Fibroblast of the conjunctiva (primary cell): ENCODE measurements around the gene PALM2AKAP2.

ENCODE experiments used
- DNase-seq: peaks from one replicate; pipeline ENCODE4 v3.0.0-alpha.2; 2010; ENCODE audit warnings: low read depth

PALM2AKAP2 gene

DNA sequence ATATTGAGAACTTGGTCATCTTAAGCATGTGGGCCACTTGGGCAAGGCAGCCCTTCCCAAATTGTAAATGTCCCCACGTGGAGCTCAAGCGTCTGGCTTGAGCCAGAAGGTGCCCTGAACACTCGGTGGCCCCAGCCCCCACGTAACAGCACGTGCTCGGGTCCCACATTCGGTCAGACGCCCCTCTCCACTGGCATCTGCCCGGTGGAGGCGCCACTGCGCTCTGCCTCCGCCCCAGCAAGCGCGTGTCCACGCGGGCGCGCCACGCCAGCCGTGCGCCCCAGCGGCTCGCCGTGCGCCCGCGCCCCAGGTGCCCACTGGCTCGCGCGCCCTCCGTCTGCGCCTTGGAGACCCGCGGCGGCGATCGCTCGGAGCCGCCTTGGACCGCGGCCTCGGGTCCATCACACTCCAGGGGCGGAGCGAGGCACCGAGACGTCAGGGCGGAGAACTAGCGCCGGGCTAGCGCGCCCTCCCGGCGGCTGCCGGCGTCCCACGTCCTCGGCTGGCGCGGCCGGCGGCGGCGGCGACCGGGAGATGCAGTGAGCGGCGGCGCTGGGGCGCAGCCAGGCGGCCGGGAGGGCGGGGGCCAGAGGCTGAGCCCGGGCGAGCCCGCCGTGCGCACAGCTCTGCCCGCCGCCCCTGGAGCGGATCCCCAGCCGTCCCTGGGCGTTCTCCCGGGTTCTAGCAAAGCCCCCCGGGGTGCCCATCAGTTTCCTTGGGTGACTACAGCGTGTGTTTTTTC lies at the start of gene PALM2AKAP2:
TSS of gene PALM2AKAP2 (plus strand) at position 488 of the 742 bp plus-strand sequence. CDS start 291 bp downstream, outside the sequence.
- DNase-seq: no peak

DNA sequence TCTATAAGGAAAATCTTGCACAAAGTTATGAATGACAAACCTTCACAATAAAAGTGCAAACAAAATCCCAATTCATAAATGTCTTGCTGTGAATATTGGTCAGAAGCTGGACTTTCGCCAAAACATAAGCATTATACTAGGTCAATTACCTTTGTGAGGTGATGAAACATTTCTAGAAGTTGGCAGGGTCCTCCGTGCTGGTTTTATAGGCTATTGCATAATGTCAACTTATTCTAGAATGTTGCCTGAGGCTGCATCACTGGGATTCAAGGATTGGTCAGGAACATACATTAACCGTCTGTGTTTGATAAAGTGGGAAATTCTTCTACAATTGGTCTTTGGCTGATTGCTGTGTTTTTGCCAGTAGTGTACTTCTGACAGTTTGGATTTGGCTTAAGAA lies 49.8 kb upstream of the PALM2AKAP2 start:
- DNase-seq: no peak

DNA sequence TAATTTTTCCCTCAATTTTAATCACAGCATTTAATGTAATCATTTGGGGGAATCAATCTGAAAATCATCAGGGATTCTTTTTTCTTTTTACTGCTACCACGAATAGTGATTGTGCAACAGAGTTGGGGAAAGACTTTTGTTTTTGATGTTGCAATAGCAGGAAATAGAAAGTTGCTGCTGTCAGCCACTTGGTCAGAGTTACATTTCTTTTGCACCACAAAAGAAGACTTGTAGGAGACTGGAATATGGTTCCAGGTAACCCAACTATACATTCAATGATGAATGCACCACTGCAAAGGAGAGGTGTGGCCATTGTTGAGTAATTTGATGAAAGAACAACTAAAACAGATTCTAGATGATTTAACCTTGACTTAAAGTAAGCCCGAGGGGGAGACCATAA lies 46.3 kb upstream of the PALM2AKAP2 start:
- DNase-seq: peak; percentile 61

DNA sequence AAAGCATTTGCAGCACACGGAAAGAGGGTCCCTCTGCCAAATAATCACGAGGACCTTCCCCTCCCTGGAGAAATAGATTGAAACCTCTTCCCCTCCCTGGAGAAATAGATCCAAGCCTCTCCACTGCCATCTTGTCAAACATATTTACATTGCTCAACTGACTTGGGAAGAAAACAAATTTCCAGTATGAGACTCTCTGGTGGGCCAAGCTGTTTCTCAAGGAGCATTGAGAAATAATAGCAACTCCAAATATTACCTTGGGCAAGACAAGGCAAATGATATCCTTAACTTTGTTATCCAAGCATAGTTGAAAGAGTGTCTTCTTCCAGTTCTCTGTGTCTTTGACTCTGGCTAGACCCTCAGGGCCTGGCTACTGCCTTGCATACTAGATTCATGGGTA lies 45.2 kb upstream of the PALM2AKAP2 start:
- DNase-seq: no peak

DNA sequence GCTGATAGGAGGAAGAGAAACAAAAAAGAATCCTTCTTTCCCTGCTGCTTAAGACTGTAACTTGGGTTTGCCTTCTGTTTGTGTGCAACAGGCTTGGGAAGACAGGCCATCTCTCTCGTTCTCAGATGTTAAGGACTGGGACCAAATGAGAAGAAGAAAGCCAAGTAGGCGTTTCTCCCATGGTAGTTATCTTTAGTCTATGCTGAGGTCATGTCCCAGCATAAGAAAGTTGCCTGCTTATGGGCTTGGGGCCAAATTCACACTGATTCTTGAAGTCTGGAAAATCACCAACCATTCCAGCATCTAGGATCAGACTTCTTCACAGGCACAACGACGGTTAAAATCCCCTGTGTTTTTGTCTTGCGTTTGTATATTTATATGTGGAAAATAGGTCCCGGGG lies 44.2 kb upstream of the PALM2AKAP2 start:
- DNase-seq: no peak

DNA sequence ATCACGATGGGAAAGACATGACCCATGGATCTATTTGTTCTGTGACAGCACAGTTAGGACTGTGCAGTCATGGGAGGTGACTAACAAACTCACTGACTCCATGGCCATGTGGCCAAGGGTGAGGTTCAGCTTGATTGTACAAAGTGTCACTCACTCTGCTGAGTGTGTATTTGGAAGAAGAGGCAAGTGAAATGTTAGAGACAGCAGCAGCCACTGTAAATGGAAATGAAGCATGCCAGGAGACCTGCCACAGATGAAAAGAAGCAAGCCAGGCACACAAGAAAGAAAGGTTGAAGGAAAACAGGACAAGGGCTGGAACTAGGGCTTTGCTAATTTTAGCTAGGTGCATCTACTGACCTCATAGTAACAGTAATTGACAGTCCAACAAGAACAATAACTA lies 42.7 kb upstream of the PALM2AKAP2 start:
- no peak for DNase-seq

DNA sequence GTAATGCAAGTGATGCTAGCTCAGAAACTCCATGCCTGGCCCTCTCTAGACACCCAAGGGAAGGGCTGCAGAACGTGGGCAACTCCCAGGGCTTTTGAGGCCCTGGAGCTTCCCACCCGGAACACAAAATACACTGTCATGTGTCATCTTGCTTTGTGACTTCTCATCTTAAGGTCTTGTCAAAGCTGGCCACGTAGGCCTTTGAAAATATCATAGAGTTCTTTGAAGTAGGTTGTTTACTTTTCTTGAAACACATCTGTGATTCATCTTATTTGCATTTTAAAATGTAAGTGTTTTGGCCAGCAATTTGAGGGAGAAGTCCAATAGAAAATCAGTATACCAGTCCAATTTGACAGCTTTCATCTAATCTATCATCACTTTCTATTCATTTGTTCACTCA lies 40.2 kb upstream of the PALM2AKAP2 start:
- DNase-seq: no peak

DNA sequence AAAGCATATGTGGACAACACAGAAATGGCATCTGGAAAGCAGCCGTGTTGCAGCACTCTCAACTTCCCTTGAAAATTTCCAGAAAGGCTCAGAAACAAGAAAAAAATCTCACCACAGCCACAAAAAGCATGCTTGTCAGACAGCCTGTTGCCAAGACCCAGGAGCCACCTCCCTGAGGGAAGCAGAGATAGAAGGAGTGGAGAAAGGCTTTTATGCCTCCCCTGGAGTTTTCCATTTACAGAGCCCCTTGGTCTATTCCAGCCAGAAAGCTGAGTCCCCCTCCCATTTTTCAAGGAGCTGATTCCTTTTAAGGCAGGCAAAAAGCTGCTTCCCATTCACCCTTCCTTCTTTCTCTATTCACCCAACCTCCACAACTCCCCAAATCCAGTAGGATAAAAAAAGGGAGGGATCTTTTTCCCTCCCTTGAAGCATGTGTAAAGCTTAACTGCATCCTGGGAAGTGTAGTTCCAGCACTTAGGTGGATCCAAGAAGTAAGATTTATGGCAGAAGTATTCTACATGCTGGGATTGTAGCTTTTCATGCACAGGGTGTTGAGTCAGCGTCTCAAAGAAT lies 37.1 kb upstream of the PALM2AKAP2 start:
- no peak for DNase-seq

DNA sequence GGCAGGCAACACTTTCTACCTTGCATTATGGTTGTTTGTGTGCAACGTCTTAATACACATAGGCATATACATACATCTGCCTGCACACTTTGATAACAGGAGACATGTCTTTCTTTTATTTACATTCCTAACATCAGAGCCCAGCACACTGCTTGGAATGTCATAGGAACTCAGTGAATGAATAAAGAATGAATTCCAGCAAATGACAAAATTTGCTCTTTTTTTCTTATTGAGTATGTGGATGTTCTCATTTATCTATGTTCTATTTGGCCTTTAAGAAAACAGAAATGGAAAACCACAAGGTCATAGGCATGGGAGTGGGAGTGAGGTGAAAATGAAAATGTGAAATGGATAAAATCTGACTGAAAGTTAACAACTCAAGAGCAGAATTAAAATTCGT lies 36.3 kb upstream of the PALM2AKAP2 start:
- DNase-seq: no peak

DNA sequence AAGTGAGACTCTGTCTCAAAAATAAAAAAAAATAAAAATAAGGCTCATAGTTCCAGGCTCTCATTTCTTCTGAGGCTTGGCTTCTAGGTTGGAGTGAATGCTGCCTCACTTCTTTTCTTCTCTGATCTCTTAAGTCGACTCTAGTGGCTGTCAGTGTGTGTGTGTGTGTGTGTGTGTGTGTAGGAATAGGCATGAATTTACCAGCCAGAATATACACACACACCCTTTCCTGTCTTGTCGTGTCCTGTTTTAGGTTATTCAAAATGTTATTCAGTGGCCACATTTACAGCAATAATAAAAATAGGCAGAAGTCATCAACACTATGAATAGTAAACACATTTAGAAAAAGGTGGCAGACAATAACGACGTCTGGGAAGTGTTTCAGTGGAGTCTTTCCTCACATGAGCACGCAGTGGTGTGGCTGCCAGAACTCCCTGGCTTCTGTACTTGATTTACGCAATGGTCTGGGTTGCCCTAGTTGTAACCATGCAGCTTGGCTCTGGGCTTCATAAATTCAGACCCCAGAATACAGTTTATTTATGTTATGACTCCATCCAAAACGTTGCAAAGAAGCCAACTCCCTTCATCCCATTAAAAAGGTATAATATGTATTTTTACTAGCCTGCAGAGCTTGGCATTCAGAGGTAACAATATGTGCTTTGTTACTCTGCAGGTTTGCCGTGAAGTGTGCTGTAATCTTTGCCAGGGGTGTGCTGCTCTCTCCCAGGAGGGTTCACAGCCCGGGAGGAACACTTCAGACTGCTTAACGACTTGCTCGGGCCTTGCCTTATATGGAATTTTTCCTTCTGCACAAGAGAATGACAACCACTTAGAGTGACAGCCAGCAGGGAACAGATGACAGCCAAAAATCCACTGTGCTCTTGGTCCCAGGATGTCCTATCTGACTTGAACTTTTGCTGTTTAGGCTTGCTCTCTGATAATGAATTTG lies 34.4 kb upstream of the PALM2AKAP2 start:
- no peak for DNase-seq

DNA sequence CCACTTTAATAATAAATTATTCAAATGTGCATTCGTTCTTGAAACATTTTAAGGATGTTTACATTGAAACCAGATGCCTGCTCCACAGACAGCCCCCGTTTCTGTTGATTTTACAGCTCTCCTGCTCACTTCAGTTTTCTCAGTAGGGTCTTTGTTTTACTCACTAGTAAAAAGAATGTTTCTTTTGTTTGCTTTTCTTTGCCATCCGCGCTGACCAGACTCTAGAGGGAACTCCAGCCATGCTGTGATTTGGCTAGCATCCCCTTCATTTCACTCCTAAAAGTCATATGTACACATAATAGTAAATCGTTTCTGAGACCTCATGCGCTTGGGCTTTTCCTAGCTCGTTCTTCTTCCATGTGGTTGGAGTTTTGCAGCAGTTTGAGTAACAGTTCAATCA lies 28.7 kb upstream of the PALM2AKAP2 start:
- no peak for DNase-seq

DNA sequence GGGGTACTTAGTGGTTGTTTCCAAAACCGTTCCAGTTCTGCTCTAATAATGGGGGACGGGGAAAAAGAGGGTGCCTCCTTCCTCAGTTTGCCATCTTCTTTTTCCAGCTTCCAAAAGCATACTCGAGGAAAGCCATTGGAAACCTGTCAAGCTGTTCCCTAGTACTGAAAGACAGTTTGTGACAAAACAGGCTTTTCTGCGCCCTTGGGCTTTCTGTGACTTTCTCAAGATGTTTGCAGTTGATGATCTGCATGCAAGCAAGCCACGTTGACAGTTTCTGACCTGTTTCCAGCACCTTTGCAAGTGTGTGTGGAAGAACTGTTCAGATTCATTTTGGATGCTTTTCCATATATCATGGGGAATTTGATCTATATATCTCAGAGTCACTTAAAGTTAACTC lies 26.7 kb upstream of the PALM2AKAP2 start:
- DNase-seq: no peak

DNA sequence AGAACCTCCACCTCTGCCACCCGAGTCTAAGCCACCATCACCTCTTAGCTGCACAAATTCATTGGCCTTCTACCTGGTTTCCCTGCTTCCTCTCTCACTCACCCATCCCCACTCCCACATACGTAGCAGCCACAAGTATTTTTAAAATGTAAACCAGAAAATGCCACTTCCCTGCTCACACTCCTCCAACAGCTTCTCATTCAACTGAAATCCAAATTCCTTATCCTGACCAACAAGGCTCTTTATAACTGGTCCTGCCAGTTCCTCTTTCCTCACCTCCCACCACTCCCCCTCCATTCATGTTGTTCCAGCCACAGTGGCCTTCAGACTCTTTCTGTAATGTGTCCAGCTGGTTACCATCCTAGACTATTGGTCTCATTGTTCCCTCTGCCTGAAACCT lies 25.0 kb upstream of the PALM2AKAP2 start:
- no peak for DNase-seq

DNA sequence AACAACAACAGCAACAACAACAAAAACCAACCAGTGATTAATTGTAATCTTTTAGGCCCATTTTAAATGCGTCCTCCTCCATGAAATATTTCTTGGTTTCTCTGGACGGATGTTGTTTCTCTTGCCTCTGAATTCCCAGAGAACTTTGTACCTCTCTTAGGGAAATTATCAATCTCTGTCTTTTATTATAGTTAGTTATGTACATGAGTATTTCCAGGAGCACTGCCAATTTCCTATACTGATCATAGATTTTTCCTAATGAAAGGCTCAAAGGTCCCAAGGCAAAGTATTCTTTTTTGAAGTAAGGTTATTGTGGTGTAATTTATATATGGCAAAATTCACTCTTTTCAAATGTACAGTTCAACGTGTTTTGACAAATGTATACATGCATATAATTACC lies 20.4 kb upstream of the PALM2AKAP2 start:
- no peak for DNase-seq

DNA sequence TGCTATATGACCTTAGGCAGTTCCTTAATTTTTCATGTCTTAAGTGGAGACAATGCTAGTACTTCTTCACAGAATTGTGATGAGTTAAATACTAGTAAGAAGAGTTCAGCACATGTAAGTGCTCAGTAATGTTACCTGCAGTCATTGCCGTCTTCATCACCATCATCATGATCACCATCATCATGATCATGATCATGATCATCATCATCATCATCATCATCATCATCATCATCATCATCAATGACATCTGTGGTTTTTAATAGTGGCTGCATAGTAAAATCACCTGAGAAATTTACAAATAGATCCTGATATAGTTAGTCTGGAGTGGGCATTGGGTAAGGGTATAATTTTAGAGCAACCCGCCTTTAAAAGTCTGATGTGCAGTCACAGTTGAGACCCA lies 14.7 kb upstream of the PALM2AKAP2 start:
- no peak for DNase-seq

DNA sequence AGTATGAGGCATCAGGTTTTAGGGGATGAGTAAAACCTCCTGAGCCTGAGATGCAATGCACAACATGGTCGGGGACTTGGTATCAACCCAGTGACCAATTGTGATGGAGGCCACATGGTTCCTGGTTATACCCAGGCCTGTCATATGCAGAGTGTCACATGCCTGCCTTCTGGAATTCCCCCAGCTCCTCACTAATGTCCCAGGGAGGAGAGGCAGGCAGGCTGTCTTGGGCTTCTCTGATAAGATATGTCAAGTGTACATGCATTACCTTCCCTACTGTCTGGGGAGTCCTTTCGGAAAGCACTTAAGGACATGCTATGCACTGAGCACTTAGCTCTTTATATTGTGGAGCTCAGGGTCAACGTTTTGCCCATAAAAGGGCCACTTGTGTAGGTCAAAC lies 14.2 kb upstream of the PALM2AKAP2 start:
- no peak for DNase-seq

DNA sequence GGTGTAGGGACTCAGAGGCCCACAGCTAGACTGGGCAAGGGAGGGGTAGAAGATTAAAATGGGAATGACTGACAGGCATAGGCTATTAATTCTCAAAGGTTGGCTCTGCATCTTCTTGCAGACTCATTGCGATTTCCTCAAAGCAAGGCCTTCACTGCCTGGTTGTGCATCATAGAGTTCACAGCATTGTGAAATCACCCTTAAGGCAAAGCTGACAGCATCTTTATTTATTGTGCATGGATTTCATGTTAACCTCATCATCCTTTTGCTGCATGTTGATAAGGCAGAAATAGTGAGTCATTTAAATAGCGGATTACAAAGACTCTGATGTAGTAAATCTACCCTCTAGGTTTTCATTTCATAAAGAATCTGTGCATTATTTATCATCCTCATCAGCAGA lies 13.6 kb upstream of the PALM2AKAP2 start:
- peak; percentile 63 for DNase-seq

DNA sequence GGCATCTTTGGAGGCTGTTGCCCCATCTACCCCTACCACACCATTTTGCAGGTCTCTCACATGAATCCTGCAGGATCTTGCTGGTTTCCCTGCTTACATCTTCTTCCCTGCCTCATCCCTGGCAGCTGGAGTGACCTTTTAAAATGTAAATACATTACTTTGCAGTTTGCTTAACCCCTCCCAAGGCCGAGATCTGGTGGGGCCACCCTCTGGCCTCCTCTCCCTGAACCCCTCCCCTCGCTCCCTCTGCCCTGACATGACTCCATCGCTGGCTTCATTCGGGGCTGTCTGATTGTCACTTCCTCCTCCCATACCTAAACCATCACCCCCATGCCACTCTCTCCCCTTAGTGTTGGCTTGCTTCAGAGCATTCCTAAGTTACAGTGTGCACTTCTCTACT lies 12.6 kb upstream of the PALM2AKAP2 start:
- no peak for DNase-seq

DNA sequence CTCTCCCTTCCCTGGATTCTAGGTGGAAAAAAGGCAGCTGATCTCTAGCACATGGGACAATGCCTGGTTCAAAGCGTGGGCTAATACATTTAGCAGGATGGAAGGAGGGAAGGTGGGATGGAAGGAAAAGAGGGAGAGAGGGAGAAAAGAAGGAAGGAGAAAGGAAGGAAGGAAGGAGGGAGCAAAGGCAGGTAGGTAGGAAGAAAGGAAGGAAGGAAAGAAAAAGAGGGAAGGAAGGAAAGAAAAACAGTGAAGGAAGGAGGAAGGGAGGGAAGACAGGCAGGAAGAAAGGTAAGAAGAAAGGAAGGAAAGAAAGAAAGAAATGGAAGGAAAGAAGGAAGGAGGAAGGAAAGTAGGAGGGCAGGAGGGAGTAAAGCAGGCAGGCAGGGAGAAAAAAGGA lies 12.2 kb upstream of the PALM2AKAP2 start:
- no peak for DNase-seq

DNA sequence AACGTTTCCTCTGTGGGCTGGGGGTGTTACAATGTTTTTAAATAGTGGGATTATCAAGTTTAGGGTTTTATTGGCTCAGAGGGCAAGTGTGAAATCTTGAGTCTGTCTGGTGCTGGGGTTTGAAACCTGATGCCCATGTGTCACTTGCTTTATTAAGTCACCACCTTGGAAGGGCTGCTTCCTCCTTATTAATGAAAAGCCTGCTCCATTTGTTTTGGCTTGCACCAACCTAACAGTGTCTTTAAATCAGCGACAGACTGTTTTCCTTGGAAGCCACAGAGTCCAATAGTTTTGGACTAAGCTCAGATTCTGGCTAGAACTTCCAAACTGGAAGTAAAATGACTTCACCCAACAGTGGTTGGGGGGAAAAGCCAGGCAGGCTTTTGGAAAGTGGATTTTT lies 10.7 kb upstream of the PALM2AKAP2 start:
- DNase-seq: no peak

DNA sequence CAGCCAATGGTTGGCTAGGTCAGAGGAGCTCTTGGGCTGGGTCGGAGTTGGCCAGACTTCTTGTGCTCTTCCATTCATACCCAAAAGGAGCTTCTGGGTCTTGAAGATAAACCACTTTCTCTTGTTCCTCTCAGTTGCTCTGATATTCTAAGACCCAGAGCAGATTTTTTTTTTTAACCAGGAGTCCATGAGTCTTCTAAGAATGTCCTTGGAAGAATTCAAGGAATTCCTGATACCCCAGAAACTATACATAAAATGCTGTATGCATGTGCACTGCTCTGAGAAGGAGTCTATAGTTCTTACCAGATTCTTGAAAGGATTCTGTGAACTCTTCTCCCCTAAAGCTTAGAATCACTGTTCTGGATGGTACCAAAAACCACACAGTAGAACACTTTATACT lies 9.9 kb upstream of the PALM2AKAP2 start:
- no peak for DNase-seq

DNA sequence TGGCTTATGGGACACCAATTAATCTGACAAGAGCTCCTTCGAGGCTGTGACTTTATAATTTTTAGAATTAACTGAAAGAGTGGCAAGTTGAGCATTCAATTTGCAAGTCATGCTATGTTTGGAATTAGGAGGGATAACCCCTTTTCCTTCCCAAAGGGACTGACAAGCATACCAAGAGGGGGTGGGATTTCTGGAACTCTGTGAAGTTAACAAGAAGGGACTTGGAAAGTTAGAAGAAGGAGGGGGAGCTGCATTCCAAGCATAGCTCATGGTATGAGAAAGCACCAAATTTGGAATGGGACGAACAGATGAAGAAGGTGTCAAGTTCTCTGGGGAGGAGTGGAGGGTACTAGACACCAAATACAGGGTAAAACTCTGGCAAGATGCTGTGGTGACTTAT lies 8.9 kb upstream of the PALM2AKAP2 start:
- DNase-seq: peak; percentile 17
